ENCODE measurements around the gene ZNF302.

GRCh38 chr19:34633802-34634201 is 43.7 kb upstream of the ZNF302 start:
- TF ChIP-seq CTCF (conservative IDR thresholded peaks at IDR 0.05; ENCODE audit: low read depth in 2 of 2) (no peak), POLR2AphosphoS5 (IDR thresholded peaks at IDR 0.05; ENCODE audit: low read depth) (no peak), JUNB (IDR thresholded peaks at IDR 0.05; ENCODE audit: unreplicated experiment) (no peak), EZH2 (IDR thresholded peaks at IDR 0.05; ENCODE audit: low read depth, unreplicated experiment) (no peak), REST (IDR thresholded peaks at IDR 0.05; ENCODE audit: unreplicated experiment) (no peak), EZH2phosphoT487 (IDR thresholded peaks at IDR 0.05; ENCODE audit: unreplicated experiment) (no peak), CREB1 (CRISPR knock-in tag; IDR thresholded peaks at IDR 0.05; ENCODE audit: low read depth) (no peak), ETS1 (IDR thresholded peaks at IDR 0.05) (no peak), ZNF462 (CRISPR knock-in tag; IDR thresholded peaks at IDR 0.05) (no peak)
